NT2/D1 (cell line): Measurements from ENCODE around the gene DAW1.

Source experiments
- DNase-seq: peaks from one replicate; pipeline ENCODE4 v3.0.0-alpha.2; 2011; ENCODE audit warnings: low read depth, low spot score
- H3K27me3 ChIP-seq: 2 replicates; pipeline ENCODE4 v1.6.0; 2011; ENCODE audit warnings: mild to moderate bottlenecking; ENCODE audit not compliant: insufficient read length, insufficient read depth
- H3K36me3 ChIP-seq: 2 replicates; pipeline ENCODE4 v1.6.1; 2011; ENCODE audit warnings: mild to moderate bottlenecking, low read length, mixed read lengths; ENCODE audit not compliant: insufficient read depth, insufficient read length
- H3K4me1 ChIP-seq: 2 replicates; pipeline ENCODE4 v1.5.1; 2011; ENCODE audit not compliant: insufficient read depth, insufficient read length
- H3K4me3 ChIP-seq: 2 replicates; pipeline ENCODE4 v1.5.1; 2011; ENCODE audit warnings: low read depth; ENCODE audit not compliant: insufficient read length
- H3K9ac ChIP-seq: 2 replicates; pipeline ENCODE4 v1.6.0; 2011; ENCODE audit warnings: low read depth; ENCODE audit not compliant: insufficient read length
- H3K9me3 ChIP-seq: 2 replicates; pipeline ENCODE4 v1.5.1; 2011; ENCODE audit warnings: mild to moderate bottlenecking, low read length; ENCODE audit not compliant: insufficient read depth
- SUZ12 ChIP-seq: IDR thresholded peaks from 2 replicates; pipeline ENCODE4 v1.6.1; 2011; ENCODE audit not compliant: insufficient read length, insufficient read depth; ENCODE audit errors: extremely low read depth
- YY1 ChIP-seq: IDR thresholded peaks from 2 replicates; pipeline ENCODE4 v1.6.1; 2011; ENCODE audit not compliant: insufficient read length, insufficient read depth
- ZNF274 ChIP-seq: IDR thresholded peaks from 2 replicates; pipeline ENCODE4 v1.6.1; 2011; ENCODE audit warnings: mild to moderate bottlenecking, low read depth, low read length

DAW1 gene

GRCh38 chr2:227877421-227878310 lies 6.2 kb downstream of the DAW1 start:
- Histone ChIP-seq H3K36me3 (no peaks in the 10 kb centered on the region), H3K4me1 (no peaks in the 10 kb centered on the region), H3K9ac (no peak overlapping the region), H3K27me3 (peaks cover 3% of the 10 kb centered on the region), H3K9me3 (no peaks in the 10 kb centered on the region), H3K4me3 (no peak overlapping the region)
- TF ChIP-seq SUZ12 (no peak), ZNF274 (no peak), YY1 (no peak)
- DNase-seq, result no peak

- Histone ChIP-seq H3K9me3 (no peaks in the 10 kb centered on the region), H3K27me3 (no peaks in the 10 kb centered on the region), H3K4me3 (no peak overlapping the region), H3K36me3 (no peaks in the 10 kb centered on the region), H3K9ac (no peak overlapping the region), H3K4me1 (no peaks in the 10 kb centered on the region)
- DNase-seq, result no peak
- TF ChIP-seq SUZ12 (no peak), ZNF274 (no peak), YY1 (no peak)
Measured at GRCh38 chr2:227880460-227880859, 9.0 kb downstream of the DAW1 start.

- H3K4me1 ChIP-seq, result no peaks in the 10 kb centered on the region
- DNase-seq, result no peak
- no peaks in the 10 kb centered on the region for H3K27me3 ChIP-seq
- no peak overlapping the region for H3K4me3 ChIP-seq
- H3K9me3 ChIP-seq, result no peaks in the 10 kb centered on the region
- no peaks in the 10 kb centered on the region for H3K36me3 ChIP-seq
- H3K9ac ChIP-seq, result no peak overlapping the region
- no peak for TF ChIP-seq SUZ12
- no peak for TF ChIP-seq ZNF274
- TF ChIP-seq YY1, result no peak
Measured at GRCh38 chr2:227881866-227882517, 10.6 kb downstream of the DAW1 start.

GRCh38 chr2:227884511-227884947 lies 13.1 kb downstream of the DAW1 start:
- Histone ChIP-seq H3K4me1 (no peaks in the 10 kb centered on the region), H3K27me3 (no peaks in the 10 kb centered on the region), H3K36me3 (no peaks in the 10 kb centered on the region), H3K4me3 (no peak overlapping the region), H3K9ac (no peak overlapping the region), H3K9me3 (no peaks in the 10 kb centered on the region)
- DNase-seq, result peak; percentile 77
- TF ChIP-seq YY1 (no peak), SUZ12 (no peak)

DNA sequence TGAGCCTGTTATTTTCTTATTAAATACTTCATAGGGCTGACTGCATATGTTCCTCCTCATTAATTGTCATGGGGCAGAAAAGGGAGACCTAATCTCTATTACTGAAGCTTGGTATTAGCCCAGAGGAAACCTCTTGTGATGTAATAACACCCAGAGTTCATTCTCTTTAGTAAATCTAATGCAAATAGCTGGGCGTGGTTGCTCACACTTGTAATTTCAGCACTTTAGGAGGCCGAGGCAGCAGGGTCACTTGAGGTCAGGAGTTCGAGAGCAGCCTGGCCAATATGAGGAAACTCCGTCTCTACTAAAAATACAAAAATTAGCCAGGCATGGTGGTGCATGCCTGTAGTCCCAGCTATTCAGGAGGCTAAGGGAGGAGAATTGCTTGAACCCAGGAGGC lies 14.7 kb downstream of the DAW1 start:
- DNase-seq, result no peak
- no peaks in the 10 kb centered on the region for H3K4me1 ChIP-seq
- TF ChIP-seq SUZ12 (no peak), YY1 (no peak), ZNF274 (no peak)
- H3K27me3 ChIP-seq, result no peaks in the 10 kb centered on the region
- no peaks in the 10 kb centered on the region for H3K9me3 ChIP-seq
- H3K4me3 ChIP-seq, result no peak overlapping the region
- no peak overlapping the region for H3K9ac ChIP-seq
- H3K36me3 ChIP-seq, result no peaks in the 10 kb centered on the region

DNA sequence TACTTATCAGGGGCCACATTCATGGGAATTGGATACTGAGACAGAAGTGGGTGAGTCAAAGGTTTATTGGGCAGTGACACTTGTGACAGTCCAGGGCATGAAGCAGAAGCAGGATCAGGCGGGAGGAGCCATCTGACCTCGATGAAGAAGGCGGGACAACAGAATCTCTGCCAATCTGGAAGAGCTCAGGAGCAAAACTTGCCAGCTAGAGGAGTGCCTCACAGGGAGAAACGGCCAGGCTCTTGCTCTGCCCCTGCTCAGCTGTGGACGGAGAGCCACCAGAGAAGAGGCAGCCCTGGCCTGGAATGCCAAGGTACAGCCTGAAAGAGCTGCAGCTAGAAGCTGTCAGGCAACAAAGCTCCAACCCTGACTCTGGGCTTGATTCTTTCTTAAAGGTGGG lies 16.9 kb downstream of the DAW1 start:
- Histone ChIP-seq H3K9me3 (no peaks in the 10 kb centered on the region), H3K4me1 (no peaks in the 10 kb centered on the region), H3K27me3 (no peaks in the 10 kb centered on the region), H3K9ac (no peak overlapping the region), H3K36me3 (no peaks in the 10 kb centered on the region), H3K4me3 (no peak overlapping the region)
- TF ChIP-seq SUZ12 (no peak), YY1 (no peak), ZNF274 (no peak)
- DNase-seq, result no peak

GRCh38 chr2:227889336-227889735 lies 17.9 kb downstream of the DAW1 start:
- Histone ChIP-seq H3K4me1 (no peaks in the 10 kb centered on the region), H3K9me3 (no peaks in the 10 kb centered on the region), H3K27me3 (no peaks in the 10 kb centered on the region), H3K9ac (no peak overlapping the region), H3K36me3 (no peaks in the 10 kb centered on the region), H3K4me3 (no peak overlapping the region)
- TF ChIP-seq SUZ12, result no peak
- TF ChIP-seq YY1, result no peak
- TF ChIP-seq ZNF274, result no peak
- DNase-seq, result no peak
